NCI-H524 (cell line): ENCODE results near the gene STAT1.
"Not testable (repeated sequence)": the region's sequence is repeated elsewhere in the genome, so short reads cannot be mapped to it uniquely, and the experiment has no call there.

Experiments
- DNase-seq, 2 experiments: peaks; one replicate each; lab custom pipeline; 2025; lab: John Stamatoyannopoulos, UW

The STAT1 gene

DNA sequence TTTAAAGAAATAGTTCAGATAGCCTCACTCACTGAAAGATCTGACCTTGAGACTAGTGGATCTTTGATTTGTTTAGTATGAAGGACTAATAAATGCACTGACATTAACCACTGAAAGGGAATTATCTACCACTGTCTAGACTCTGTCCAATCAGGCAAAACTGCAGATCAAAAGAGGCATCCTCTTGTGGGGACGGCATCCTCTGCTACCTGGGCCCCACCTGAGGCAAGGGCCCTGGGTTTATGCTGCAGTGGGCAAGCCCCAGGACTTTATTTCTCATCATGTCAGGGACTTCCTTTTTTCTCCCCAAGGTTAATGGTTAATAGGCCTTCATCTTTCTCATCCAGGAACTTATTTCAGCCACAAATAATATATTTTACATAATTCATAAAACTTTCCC is 32.2 kb downstream of the STAT1 start:
- no peak for DNase-seq

DNA sequence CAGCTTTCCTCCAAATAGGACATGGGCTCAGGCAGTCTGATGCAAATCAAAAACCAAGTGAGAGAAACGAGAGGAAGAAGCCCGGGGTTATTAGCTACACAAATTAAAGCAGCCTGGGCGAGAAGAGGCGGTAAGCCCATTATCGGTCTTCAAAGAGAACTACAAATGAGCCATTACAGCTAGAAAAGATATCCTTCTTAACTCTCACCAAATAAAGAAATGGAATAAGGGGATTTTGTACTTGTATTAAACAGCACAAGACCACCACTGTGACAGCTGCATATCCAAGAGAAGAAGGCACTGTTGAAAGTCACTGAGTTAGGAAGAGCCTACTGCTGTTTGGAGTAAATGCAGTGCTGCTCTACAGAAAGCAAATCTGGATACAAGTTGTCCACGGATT is 32.6 kb downstream of the STAT1 start:
- no peak for DNase-seq

DNA sequence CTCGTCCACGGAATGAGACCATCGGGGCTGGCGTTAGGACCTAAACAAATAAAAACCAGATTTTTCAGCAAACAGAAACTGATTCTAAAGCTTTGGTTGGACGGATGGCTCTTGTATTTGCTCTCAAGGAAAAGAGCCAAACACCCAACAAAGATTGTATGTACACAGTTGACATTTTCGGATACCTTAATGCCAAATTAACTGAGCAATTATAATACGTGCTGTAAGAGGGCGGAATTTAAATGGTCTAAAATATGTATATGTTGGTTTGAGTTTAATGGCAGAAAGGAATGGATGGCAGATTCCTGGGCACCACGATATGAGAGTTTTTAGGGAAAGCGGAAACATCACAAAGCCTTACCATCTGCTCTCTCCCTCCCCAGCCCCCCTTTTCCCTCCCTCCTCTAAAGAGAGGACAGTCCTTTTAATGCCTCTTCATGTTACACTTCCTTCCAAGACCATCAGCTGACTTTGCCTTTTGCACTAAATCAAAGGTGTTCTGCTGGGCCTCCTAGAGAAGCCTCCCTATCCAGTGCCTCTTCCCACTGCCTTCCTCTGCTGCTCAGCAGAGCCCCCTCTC is 33.3 kb downstream of the STAT1 start:
- peak in 1 of 2 experiments; percentile 3 for DNase-seq

DNA sequence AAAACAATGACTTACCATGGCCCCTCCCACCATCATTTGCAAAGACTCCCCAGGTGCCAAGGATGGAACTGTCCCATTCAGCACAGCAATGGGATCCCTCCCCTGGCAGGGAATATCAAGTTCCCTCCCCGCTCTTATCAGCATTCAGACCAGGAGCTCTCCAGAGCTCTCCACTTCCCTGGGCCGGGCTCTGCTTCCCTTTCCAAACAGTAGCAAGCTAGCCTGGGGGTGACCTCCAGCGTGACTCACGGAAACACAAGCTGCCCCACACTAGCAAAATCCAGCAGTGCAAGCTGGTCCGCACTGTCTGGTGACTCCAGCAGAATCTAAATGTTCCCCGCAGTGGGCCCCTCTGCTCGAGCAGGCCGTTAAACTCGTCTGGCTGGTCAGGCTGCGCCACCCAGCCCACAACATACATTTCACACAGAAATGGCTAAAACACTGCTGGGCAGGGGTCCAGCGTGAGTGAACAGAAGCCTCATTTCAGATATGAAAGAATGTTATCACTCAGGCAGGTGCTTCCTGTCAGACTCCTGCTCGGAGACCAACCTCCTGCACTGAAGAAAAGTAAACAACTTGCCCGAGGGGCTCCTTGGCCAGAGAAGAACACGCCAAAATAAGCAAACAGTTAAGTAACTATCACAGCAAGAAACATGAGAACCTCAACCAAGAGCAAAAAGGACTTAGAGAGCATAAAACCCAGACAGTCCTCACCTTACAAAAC is 33.9 kb downstream of the STAT1 start:
- DNase-seq = no peak

DNA sequence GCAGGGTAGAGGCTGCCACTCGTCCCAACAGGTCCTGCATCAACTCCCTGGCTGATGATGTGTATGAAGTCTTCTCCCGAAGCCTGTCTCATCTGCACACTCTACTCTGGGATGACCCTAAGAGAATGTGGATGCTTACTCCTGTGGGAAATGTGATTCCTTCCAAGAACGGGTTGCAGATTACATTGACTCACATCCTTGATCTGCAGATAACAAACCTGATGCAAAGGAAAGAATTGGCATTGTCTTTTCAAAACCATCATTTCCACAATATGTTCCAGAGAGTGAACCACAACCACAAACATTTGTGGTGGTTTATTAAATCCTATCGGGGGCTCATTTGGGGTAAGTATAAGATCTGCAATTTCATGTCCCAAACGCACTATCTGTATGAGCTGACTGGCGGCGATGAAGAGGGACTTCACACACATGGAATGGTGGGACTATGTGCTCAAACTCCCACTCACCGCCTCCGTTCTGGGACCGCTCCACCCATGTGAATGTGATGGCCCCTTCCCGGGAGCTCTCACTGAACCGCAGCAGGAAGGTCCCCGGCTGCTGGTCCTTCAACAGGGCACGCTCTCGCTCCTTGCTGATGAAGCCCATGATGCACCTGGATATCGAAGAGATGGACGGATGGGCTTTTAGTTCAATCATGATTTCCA is 35.5 kb downstream of the STAT1 start:
- no peak for DNase-seq

DNA sequence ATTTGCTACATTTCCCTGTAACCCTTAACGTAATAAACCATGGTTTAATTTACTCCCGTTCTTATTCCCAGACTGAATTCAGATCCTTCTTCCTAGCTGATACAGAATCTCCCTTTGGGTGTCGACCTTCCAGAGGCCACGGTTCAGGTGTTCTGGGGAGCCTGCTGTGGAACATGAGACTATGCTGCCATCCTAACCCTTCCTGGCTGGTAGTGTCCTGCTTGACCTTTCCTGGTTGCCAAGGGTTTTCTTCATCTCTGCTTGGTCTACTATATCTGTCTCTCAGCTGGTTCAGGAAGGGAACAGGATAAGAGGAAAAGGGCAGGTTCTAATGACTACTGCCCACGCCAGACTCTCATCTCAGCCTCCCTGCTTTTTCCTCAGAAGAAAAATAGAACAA is 36.5 kb downstream of the STAT1 start:
- no peak for DNase-seq

DNA sequence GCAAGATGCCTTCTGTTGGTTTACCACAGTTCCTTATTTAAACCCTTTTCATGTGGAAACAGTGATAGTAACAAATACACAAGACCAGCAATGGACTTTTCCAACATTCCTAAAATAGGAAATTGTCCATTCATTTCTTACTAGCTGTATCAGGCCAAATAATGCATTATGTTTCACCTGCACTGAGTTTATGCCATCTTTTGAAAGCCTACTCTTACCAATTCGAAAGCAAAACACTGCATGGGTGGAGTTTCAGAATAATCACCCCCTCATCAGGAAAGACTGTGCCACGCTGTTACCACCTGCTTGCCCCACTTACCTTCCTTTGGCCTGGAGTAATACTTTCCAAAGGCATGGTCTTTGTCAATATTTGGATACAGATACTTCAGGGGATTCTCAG is 37.5 kb downstream of the STAT1 start:
- no peak for DNase-seq

DNA sequence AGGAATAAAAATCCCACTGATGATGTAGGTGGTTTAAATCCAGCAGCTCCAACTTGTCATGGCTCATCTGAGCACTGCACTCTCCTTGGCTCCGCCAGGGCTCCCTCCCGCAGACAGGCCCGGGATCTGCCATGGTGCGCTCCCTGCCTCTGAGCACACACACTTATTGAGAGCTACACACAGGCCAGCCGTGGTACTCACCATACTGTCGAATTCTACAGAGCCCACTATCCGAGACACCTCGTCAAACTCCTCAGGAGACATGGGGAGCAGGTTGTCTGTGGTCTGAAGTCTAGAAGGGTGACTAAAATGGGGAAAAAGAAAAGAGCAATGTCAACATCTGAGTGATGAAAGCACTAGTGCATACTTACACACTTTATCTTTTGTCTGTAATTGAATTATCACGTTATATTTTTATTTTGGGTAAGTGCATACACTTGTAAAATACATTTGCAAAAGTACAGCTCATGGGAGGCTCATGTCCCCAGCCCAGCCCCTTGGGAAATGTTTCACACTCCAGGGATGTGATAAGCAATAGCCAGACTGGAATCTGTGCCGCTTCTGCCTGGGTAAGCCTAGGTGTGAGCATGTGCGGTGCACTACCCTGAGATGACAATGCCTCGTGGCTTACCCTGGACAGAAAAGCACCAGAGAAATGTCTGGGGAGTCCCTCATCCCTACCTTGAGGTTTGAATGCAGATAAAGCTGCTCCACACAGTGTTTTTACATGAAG is 39.2 kb downstream of the STAT1 start:
- DNase-seq = no peak

DNA sequence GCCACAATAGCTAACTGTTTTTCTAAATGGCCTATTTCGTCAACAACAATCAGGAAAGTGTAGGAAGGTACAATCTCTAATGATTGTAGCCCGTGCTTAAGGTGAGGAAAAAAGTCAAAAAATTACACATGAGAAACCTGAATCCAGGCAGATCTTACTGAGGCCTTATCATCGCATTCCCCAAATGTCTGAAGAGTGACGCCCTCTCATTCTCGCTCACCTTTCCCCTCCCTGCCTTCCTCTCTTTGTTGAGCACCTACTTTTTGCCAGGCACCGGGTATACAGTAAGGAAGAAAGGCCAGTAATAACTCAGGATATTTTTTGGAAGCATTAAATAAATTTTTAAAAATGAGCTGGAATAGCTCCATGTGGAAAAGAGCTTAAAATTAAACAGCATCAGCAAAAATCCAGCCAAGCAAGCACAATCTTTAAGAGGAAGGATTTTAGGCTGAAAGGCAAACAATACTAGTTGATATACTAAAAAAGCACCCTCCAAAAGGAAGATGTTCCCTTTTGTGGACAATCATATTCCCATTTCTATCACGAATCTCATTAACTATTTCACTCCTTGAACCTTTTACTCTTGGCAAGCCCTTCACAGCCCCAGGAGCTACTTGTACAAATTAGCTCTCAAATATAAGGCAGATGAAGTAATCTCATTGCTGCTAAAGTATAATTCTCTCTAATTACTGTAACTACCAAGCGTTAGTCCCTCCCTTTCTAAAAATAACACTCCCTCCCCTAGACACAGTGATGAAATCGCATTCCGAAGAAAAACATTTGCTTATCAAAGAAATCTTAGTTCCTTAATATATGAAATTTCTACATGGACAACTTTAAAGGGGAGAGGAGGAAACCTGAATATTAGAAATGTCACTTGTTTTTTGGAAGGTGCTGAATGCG is 40.0 kb downstream of the STAT1 start:
- no peak for DNase-seq

DNA sequence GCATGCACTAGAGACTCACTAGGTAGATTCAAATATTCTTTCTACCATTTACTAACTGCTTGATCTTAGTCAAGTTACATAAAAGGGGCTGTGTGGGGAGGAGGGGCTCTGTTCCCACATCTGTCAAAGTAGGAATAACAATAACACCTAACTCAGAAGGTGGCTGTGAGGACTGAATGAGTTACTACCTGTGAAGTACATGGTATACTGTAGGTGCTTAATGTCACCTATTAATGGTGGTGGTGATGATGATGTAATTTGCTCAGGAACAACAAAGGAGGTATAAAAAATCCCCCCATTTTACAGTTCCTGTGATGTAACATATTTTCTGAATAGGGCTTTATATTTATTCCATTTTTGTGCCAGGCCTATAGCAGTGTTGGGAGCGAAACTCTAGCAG is 40.7 kb downstream of the STAT1 start:
- DNase-seq = no peak

DNA sequence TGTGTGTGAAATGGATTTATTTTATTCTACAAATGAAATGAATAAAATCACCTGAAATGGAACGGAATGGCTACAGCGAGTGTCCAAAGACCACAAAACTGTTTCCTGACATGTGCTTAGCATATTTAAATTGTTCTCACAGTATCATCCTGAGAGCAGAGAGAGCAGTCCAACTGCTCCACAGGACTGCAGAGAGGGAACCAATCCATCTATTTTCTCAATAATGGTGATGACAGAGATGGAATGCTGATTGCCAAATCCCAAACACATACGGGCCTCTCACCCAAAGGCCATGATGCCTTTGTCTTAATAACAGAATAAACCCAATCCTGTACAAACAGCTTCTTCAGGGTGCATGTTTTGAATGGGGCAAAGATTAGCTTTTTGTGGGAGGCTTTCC is 41.1 kb downstream of the STAT1 start:
- no peak for DNase-seq

DNA sequence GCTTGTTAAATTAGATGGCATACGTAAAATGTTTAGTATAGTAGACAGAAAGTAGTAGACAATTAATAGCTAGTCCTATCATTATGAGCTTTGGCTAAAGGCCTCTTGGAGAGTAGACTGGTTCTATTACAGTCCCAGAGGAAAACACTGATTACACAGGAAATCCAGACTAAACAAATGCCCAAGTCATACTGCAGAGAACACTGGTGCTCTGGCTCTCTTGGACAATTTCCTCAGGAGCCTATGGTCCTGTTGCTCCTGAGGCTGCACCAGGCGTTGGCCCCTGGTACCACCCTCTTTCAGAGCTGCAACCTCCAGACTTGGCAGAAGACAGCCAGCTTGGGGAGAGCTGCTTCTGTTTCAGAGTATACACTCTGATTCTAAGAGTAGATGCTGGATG is 41.8 kb downstream of the STAT1 start:
- DNase-seq = no peak

DNA sequence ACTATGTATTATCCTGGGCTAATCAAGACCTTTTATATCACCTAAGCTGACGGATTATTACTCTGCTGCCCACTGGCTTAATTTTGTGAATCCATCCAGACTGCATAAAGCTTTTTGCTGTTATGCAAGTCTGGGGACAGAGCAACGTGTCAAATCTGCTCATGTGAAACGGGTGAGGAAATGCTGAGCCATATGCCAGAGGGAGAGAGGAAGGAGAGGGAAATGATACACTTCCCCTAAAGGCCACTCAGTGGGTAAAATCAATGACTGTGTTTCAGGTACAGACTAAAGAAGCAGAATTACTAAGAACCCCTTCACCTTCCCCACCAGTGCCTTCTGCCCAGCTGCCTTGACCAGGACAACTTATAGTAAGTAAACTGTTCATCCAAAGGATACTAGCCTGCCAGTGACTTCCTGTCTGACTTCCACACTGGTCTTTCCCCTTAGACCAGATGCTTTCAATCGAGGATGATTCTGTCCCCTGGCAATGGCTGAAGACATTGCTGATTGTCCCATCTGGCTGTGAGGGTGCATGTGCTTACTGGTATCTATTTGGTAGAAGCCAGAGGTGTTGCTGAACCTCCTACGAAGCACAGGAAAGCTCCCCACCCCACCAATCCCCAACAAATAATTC is 43.0 kb downstream of the STAT1 start:
- DNase-seq = no peak

DNA sequence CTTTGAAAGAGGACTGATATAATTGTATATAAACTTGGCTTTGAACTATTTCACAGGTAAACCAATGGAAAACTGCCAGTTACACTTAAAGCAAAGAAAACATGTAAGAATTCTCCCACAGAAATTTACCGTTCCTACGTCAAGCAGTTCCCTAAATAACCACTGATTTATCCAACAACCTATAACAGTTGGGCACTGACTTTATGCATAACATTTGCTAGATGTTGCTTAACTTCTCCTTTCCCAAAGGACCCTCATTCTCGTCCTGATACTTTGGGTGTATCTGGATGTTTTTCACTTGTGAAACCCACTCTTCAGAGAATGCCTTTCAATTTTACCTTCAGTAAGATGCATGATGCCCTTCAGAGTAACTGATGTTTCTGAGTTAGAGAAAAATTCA is 43.8 kb downstream of the STAT1 start:
- no peak for DNase-seq

DNA sequence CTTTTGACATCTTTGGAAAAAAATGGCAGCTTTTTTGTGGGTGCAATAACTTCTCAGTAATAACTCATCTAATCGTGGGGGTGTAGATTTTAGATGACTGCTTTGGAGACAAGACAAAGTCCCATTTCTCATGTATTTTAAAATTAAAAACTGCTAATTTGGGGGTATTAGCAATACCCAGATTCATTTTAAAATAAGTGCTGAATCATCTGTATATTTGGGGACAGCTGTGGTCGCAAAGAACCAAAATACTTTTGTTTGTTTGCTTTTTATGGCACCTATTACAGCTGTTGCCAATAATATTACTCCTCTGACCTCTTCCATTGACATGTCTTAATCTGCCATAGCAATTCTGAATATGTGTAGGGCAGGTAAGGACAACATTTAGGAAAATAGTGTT is 45.4 kb downstream of the STAT1 start:
- no peak for DNase-seq

DNA sequence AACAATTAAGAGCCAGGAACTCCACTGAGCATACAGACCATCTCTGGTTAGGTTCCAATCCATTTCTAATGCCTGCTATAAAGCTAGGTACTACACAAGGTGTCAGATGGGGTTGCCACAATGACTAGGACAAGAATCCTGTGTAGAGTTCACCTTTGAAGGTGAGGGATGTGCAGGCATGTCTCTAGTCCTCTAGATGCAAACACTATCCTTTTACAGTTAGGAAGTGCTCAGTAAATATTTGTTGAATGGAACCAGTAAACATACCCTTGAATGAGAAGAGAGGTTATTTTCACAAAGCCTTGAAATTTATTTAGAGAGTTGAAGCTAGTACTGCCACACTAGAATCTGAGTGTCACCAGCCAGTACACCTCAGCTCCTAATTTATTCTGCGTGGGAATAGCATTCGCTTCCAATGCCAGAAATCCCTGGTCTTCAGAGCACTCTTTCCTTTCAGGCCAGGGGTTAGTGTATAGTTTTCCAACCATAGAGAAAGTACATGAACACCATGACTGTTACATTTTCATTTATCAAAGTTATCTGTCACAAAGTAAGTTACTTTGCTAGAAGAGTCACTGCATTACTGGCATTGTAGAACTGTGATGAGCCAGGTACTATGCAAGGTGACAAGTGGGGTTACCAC is 48.3 kb downstream of the STAT1 start:
- no peak for DNase-seq

DNA sequence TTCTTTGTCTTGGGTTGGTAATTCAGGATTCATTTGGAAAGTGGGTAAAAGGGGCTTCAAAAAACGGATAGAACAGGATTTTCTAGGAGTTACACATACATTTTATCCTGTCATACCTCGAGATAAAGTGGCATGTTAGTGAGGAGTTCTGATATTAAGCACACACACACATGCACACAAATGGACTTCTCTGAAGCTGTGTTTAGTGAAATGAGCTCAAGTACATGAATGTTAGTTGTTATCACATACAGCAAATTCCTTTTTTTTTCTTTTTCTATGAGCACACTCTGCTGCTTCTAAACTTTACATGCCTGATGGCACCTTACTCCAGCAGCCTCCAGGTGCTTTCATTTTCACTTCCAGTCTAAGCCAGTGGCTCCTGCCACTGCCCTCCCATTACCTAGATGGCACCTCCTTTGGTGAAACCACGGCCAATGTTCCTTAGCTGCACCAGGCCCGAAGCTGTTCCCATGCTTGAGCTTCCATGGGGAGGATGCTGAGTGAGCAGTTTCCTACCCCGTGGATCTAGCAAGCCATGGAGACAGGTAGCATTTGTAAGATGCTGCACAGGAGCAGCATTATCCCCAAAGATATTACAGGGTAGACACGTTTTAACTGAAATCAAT is 49.7 kb downstream of the STAT1 start:
- no peak for DNase-seq

DNA sequence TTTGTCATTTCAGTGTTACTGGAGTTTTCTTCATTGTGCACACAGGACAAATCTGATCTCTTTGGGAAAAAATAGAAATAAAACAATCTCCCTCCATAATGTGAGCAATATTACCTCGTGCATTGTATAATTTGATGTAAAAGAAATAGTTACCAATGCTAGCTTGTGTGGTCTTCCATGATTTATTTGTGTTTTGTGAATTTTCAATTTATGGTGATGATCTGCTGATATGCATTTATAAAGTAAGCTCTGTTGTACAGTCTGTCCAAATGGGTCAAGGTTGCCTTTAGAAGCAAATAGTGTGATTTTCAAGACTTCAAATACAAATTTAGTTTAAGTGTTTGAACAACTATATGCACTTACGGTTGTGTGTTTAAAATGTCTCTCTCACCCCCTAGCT is 50.9 kb downstream of the STAT1 start:
- no peak for DNase-seq

DNA sequence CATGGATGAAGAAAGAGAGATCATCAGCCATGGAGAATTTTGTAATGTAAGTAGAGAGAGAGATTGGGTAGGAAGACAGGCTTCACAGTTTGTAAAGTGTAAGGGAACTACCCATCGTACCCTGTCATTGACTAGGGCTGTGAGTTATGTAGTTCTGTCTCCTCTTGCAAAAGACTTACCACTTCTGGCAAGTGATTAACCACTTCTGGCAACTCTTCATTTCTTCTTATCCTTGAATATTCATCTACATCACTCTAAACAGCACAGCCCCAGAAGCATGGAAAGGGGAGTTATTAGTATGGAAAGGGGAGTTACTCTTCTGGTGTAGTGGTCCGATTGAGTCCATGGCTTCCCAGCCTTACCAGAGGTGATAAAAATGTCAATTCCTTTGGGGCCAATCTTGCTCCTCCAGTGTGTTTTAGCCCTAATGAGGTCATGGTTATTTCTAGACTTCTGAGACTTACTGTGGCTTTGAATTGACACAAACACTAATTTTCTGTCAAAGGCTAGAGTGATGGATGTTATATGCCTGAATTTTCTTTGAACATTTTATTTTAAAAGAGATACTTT is 52.0 kb downstream of the STAT1 start:
- DNase-seq = no peak

DNA sequence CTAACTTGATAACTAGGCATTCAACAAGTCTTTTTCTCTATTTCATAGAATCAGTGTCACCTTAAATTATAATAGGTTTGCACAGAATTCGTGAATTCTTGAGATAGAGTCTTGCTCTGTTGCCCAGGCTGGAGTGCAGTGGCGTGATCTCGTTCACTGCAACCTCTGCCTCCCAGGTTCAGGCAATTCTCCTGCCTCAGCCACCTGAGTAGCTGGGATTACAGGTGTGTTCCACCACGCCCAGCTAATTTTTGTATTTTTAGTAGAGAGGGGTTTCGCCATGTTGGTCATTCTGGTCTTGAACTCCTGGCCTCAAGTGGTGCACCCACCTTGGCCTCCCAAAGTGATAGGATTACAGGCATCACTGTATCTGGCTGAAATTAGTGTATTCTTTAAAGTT is 52.9 kb downstream of the STAT1 start:
- not testable (repeated sequence) for DNase-seq
